Measurements from ENCODE around the gene PDSS2.

The PDSS2 gene

DNA sequence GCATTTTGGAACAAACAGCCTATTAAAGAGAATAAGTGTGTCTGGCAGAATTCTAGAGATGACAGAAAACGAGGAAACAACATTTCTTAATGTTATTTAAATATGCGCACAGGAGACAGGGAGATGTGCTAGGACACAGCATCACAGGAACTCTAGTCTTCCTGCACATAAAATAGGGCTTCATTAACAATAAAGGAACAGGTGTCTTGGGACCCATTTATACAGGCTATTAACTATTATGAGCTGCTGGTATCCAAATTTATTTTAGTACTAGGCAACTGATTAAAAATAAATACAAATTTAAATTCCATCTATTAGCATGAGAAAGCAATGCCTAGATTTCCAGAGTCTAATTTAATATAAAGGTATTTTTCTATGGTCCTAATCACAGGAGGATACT lies 102.3 kb downstream of the PDSS2 start:
- DNase-seq = no peak

DNA sequence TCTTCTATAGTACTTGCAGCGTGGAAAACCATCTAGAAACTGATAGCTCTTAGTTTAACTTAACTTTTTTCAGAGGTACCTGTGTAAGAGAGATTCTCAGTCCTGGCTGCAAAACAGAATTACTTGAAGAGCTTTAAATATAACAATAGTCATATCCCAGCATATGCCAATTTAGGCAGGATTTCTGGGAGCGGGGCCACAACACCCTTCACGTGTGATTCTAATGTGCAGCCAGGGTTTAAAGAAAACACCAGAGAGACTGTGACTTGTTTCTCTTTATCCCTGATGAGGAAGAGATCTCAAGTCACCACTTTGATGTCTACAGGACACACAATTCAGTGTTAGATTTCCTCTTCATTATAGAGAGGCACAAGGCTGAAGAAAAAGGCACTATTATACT lies 103.7 kb downstream of the PDSS2 start:
- DNase-seq = no peak

DNA sequence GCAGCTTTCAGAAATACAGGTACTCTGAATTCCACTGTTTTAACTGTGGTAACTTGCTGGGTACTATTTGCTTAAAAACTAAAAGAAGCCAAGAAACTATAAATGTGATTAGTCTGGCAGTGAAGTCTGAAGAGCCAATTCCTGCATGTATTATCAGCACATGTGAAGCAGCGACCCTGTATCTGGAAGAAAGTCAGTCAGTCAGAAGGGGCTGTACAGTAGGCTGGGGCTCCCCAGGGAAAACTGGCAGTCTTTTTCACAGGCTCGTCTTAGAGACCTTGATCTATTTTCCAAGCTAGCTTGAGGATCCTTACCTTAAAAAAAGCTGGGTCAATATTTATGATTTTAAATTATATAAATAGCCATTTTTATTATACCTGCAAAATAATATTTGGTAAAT lies 104.9 kb downstream of the PDSS2 start:
- no peak for DNase-seq

DNA sequence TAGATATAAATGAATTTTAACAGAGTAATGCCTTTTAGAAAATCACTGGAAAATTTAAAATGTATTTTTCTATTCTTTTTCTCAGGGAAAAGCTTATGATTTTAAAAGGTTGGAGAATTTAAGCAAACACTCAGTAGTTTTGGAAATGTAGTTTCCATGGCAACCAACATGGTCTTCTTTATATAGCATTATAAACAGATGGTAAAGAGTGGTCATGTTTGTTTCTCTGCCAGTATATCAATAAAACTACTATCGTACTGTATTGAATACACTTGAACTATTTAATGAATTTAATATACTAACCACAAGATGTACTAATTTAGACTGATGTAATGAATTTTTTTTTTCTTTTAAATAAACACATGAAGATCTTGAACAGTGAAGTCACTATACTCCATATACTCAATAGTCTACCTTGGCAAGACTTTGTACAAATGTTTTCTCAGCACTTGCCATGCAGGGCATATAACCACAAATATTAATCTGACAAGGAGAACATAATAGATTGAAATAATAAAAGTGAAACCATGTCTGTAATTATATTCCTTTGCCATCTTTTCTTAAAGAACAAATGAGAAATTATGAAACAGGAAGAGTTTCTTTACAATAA lies 105.5 kb downstream of the PDSS2 start:
- peak; percentile 70 for DNase-seq

DNA sequence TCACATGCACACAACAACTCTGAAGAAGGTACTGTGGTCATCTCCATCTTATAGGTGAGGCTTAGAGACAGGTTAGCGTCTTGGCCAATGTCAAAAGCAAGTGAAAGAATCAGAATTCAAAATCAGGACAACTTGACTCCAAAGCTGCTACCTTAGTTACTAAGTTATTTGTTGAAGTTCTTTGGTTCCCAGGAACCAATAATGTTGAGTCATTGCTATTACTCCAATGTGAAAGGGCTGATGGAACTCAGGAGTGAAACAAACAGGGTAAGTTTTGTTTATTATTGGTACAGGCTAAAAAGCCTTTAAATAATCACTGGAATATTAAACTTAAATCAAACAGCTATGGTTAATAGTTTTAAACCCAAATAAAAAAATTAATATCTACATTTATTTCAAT lies 111.1 kb downstream of the PDSS2 start:
- DNase-seq = no peak

DNA sequence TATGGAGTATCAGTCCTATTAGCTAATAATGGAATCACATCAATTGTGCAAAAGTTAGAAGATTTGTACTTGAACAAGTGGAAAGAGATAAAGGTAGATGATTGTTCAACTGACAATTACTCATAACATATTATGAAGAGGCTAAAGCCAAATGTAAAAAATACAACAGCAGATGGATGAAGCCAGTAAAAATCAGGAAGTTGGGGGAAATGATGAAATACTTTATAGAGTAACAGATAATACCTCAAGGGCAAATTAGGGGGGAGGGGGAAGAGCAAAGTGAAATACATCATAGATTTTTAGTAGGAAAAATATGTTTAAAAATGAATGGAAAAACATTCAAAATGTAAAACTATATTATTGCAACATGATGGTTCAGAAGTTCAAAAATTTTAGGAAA lies 114.0 kb downstream of the PDSS2 start:
- no peak for DNase-seq

DNA sequence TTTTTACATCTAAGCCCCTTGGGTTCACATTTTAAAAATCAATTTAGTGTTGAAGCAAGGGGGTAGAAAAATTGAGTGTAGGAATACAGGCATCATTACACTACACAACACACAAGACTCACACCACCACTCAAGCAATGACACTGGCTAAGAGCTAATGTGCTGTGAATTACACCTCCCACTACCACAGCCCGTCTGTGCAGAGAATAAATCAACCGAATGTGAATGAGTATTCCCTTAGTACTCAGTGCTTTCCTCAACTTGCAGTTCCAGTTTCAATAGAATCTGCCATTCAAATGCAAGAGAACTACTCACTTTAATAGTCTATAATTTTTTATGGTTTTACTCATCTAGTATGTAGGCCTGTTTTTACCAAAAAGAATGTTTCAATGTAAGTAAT lies 114.4 kb downstream of the PDSS2 start:
- DNase-seq = no peak

DNA sequence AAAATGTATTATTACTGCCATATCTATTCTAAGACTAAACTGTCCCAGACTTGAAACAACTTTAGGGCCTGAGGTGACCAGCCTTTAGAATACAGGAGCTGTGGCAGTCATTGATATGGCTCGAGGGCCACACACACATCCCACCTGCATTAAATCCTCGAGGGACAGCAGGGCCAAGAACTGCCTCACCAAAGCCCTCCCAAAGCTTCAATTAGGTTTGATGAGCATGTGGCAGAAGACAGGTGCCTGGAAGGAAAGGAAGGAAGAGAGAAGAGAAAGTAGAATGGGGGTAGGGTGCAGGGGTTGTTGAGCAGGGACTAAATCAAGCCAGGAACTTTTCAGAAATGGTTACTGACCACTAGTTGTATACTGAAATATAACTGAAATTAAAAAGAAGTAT lies 115.0 kb downstream of the PDSS2 start:
- no peak for DNase-seq

DNA sequence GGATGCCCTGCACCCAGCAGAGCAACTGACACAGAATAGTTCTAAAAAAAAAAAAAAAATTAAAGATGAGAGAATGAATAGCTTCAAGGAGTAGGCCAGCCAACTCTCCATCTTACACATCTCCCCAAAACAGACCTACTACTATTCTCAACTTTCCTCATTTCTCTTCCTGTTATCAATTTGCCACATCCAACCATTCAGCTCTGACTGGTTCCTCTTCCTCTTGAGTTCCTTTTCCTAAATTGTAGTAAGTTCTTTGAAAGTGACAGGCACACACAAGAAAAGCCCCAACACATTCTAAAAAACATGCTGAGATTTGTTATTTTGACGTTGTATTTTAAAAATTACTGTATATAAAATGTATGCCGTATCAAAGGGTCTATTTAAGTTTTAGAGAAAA lies 117.2 kb downstream of the PDSS2 start:
- DNase-seq = no peak

DNA sequence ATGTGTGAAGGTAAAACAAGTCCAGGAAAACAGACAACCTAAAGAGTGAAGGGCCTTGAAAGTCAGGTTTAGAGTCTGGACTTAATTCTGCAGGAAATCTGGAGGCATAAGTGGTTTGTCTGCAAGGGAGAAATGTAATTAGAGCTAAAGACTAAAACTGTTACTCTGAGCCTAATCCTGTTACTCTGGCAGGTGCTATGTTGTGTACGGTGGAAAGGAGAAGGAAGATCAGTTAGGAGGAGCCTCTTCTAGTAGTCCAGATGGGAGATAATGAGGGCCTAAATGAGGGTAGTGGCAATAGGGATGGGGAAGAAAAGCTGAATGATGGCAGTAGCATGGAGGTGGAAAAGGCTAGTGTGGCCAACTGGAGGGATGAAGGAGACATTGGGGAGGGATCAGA lies 118.5 kb downstream of the PDSS2 start:
- DNase-seq = no peak

DNA sequence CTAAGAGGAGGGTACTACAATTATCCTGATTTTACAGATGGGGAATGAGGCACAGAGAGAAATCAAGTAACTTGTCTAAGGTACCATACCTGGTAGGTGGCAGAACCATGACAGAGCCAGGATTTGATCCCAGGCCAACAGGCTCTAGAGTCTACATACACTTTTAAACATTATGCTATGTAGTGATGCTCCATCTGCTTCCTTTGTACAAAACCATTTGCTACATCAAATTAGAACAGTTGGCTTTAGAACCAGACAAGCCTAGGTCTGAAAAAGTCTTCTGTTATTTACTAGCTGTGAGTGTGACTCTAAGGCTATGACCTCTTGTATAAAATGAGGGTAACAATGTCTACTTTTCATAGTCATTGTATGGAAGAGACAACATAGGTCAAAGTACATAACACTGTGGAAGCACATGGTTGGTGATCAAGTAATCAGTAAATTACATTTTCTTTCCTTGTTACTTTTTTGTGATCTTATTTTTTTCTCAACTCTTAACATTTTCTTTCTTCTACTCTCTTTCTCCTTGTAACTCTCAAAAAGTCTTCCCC lies 122.1 kb downstream of the PDSS2 start:
- DNase-seq = no peak

DNA sequence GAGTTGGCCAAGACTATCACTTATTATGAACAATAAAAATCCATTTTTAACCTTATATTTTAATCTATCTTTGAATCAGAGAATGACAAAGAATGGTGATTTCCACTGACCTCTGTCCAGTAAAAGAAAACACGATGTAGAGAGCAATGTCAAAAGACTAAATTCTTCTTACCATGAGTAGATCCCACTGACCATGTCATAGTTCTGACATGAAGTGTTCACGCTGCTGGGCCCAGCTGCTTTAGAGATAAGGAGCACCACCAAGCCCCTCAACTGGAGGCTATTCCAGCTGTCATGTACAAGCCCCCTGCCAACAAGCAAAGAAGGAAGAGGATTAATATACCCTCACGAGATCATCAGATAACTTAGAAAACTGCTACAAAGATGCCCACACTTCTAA lies 125.3 kb downstream of the PDSS2 start:
- DNase-seq = no peak

DNA sequence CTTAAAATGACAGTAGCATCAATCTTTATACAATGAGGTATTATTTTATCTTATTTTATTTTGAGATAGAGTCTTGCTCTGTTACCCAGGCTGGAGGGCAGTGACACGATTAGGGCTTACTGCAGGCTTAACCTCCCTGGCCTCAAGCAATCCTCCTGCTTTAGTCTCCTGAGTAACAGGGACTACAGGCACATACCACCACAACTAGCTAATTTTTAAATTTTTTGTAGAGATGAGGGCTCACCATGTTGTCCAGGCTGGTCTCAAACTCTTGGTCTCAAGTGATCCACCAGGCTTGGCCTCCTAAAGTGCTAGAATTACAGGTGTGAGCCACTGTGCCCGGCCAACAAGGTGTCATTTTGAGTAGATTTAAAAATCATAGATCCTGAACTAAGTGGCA lies 125.9 kb downstream of the PDSS2 start:
- DNase-seq = no peak

DNA sequence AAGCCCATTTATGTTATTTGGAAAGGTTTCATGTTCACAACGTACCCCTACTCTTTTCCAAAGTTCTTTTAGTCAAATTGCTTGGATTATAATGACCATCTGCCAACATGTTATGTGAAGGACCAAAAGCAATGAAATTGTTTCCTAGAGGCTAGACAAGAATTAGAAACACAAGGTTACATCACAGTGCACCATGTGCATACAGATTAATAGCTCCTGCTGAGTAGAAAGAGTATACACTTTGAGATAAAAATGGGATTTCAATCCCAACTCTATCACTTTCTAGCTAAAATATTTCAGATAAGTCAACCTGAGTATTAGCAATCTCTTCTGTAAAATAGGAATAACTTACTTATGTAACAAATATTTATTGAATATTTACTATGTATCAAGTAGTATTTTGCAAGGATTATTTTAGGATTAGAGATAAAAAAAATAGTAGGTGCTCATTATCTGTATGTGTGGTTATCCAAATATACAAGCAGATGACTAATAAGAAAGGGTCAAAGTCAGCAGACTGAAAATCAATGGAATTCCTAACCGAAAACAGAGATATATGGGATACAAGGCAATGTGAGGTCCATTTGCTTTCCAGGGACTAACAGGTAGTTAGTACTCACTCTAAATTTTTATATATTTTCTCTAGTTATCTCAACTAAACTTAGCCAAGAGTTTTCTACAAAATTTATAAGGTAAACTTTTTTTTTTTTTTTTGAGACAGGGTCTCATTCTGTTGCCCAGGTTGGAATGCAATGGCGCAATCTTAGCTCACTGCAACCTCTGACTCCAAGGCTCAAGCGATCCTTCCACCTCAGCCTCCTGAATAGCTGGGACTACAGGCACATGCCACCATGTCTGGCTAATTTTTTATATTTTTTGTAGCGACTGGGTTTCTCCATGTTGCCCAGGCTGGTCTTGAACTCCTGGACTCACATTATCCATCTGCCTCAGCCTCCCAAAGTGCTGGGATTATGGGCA lies 127.7 kb downstream of the PDSS2 start:
- no peak for DNase-seq

DNA sequence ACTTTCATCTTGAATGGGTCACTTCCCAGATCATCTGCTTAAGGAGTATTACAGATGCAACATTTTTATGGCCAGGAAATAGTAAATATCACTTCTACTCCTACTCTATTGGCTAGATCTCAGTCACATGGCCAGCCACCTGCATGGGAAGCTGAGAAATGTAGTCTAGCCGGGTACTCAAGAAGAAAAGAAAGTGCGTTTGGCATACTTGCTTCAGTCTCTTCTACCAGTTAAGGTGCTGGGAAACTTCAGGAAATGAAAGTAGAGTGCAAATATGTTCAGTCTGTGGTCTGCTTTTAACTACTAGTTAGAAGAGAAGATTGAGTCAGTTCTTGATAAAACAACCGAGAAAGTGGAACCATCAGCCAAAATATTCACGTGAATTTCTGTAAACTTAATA lies 129.2 kb downstream of the PDSS2 start:
- no peak for DNase-seq

DNA sequence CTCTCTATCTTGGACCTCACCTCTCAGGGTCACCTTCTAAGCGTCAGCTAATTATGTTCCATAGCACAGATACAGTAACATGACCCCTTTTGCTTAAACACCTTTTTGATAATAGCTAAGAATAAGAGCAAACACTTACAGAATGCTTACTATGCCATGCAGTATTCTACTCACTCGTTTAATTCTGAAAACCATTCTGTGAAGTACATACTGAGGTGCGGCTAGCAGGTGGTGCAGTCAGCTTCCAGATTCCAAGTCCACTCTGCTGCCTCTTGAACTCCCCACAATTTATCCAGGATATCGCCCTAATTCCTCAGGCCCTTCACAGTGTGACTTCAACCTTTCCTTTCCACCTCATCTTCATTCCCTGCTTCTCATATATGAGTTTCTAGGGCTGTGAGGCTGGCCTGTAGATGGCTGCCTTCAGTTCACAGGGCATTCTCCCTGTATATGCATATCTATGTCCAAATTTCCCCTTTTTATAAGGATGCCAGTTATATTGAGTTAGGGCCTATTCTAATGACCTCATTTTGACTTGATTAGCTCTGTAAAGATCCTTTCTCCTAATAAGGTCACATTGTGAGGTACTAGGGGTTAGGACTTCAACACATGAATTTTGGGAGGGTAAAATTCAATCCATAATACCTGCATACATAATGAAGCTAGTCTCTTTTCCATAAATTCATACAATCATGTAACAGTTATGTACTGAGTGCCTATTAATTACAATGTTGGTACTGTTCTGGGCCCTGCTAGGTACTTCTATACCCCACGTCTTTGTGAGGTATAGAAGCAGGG lies 130.1 kb downstream of the PDSS2 start:
- no peak for DNase-seq

DNA sequence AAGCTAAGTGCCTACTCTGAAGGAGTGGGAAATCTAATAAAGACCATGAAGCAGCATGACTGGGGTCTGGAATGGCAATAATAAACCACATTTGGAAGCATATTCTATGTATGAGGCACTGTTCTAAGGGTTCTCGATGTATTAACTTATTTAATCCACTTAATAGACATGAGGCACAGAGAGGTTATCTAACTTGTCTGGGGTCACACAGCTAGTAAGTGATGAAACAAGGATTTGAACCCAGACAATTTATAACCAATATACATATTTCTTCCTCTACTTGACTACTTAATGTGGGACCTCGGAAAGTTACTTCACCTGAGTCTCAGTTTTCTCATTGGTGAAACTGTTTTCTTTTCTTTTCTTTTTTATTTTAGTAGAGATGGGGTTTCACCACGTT lies 131.3 kb downstream of the PDSS2 start:
- DNase-seq = no peak

DNA sequence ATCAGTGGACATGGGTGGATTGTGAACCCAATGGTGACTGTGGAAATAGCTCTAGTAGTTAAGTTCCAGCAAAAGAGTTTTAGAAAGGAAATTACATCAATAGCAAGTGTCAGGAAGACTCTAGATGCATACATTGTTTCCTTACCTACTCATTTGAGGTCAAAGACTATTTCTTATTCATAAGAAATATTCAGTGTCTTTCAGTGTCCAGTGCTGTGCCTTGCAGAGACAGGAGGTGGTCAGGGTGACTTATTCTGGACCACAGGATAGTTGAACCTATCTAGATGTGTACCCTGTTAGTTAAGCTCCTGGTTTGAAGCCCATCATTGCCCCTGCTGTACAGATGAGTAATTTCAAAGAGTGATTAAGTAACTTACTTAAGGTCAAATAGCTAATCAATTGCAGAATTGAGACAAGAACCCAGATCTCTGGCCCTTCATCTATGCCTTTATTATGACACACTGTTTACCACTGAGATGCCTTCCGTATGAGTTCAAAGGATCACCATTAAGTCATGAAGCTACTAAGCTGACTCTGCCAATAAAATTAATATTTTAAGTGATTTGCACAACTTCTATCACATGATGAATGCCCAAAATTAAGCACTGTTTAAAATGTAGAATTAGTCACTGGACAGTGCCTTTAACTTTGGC lies 136.1 kb downstream of the PDSS2 start:
- DNase-seq = no peak

DNA sequence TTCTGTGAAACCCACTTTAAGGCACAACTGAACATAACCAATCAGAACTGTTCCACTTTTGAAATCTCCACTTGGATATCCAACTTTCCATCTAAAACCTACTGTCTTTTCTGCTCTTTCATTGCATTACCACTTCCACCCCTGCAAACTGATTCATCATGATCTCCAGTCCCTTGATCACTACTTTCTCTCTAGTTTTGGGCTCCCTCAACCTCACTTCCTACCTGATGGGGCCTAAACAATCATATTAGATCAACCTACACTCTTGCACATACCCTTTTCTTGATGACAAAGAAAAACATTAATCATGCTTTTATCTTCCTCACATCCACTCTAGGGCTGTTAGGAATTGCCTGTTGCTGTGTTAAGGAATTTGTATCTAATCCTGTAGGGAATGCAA lies 137.6 kb downstream of the PDSS2 start:
- DNase-seq = no peak

DNA sequence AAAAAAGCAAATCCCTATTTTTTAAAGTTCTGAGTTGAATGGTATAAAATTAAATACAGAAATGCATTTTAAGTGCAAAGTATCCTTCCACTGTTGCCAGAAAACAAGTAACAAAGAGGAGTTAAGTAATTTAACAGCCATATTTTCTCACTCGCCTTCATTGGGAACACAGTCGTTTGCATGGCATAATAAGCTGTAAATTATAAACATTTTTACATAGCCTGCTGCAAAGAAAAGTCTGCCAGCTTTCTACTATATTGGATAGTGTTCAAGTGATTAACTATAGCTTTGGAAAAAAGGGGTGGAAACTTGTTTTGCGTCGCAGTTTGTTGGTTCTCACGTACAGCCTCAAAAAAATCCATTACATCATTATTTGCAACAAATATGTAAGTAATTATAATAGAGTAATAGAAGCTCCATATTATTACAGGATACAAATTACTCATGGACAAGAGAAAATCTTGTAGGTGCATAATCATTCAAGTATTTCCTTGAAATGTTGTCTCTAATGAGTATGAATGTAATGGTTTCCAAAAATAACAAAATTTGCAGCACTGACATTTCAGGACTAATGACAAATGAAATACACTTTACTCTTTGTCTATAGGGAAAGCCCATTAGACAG lies 139.3 kb downstream of the PDSS2 start:
- DNase-seq = no peak

DNA sequence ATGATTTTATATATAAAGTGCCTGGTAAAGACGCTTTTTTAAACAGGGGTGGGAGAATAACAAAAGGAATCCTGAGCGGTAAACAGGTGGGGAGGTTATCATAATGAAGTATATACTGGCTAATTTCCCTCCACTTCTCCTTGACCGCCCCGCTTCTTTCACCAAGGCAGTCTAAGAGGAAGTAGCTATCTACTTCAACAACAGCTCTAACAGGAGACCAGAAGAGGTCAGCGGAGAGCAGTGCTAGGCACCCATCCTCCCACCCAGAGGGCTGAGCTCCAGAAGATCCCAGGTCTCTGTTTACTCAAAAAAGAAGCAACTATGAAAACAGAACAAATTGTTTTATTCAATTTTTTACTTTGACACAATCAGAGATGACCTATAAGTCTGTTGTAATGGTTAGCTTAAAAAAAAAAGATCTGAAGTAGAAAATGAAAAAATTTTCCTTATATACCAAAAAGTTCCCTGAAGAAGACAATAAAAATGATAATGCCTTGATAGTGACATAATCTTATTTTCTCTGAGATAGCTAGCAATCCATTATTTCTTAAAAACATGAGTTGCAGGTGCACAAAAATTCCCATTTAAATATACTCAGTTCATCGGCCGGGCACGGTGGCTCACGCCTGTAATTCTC lies 141.1 kb downstream of the PDSS2 start:
- peak; percentile 16 for DNase-seq

DNA sequence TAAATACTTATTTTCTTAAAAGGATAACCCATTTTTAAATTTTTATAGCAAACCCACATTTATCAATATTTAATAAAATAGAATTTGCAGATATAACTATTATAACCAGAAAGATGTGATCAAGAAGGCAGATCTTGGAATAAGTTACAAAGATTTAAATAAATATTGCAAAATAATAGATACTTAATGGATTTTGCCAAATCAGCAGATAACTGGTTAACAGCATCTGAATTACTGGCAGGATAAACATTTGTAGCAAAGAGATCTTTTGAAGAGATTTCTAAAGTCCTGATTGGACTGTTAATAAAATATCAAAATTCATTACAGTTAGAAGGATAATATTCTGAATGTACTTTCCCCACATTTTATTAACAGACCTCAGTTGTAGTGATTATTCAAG lies 144.2 kb downstream of the PDSS2 start:
- DNase-seq = no peak

Measured in DMS79 treated with DMSO at 0.1 percent for 48 hours (cell line).